Gastrocnemius medialis (tissue), 4 donors: ENCODE results near the gene MPDU1. TPM values are rescaled to one million over a fixed set of nuclear protein-coding genes. Genes with fewer than 3 reads are reported as not detected.

Experiments used
- ATAC-seq, 2 donors: fragments of 150-250 bp; one replicate each; pipeline ENCODE4 v1.9.1; 2016
- DNase-seq, 2 donors: peaks; one replicate each; pipeline ENCODE4 v3.0.0-alpha.2; 2019
- H3K27ac ChIP-seq, 4 donors: fragments of 200-600 bp; sonication (generic); 1 replicate in 1 of 4; 2 replicates in 3 of 4; pipeline ENCODE4 v1.5.1; 2016 to 2018; ENCODE audit warnings: mild to moderate bottlenecking in 2 of 4, moderate library complexity in 1 of 4
- H3K27me3 ChIP-seq, 3 donors: fragments of 200-600 bp; sonication (generic) in 2 of 3; 1 replicate in 1 of 3; 2 replicates in 2 of 3; pipeline versions ENCODE4 v1.5.1 to v1.6.0; 2016 to 2019; ENCODE audit warnings: mild to moderate bottlenecking in 1 of 3, moderate library complexity in 1 of 3
- H3K36me3 ChIP-seq, 2 donors: fragments of 200-600 bp; sonication (generic) in 1 of 2; one replicate each; pipeline ENCODE4 v1.5.1; 2017 to 2018
- H3K4me1 ChIP-seq, 2 donors: fragments of 200-600 bp; sonication (generic) in 1 of 2; one replicate each; pipeline ENCODE4 v1.5.1; 2016 to 2017; ENCODE audit warnings: mild to moderate bottlenecking in 2 of 2
- H3K4me3 ChIP-seq, 4 donors: fragments of 200-600 bp; sonication (generic) in 3 of 4; 1 replicate in 1 of 4; 2 replicates in 3 of 4; pipeline ENCODE4 v1.5.1; 2016 to 2019; ENCODE audit warnings: mild to moderate bottlenecking in 2 of 4
- H3K9me3 ChIP-seq, 3 donors: fragments of 200-600 bp; sonication (generic) in 2 of 3; 1 replicate in 1 of 3; 2 replicates in 2 of 3; pipeline ENCODE4 v1.5.1; 2016 to 2019
- CTCF ChIP-seq, 5 experiments: fragments of 450-650 bp in 3 of 5; fragments of 200-600 bp in 2 of 5; sonication (generic) in 2 of 5; IDR thresholded peaks in 4 of 5; conservative IDR thresholded peaks in 1 of 5; 1 replicate in 4 of 5; 2 replicates in 1 of 5; pipeline ENCODE4 v1.5.1; 2016 to 2019; ENCODE audit warnings: antibody characterized with exemption in 5 of 5, mild to moderate bottlenecking in 3 of 5, moderate library complexity in 3 of 5
- POLR2A ChIP-seq, 2 donors: fragments of 450-650 bp; IDR thresholded peaks; one replicate each; pipeline ENCODE4 v1.6.1; 2017; ENCODE audit warnings: antibody characterized with exemption in 2 of 2, mild to moderate bottlenecking in 2 of 2, moderate library complexity in 2 of 2
- in situ Hi-C, 4 donors: fragments of 200-750 bp; cut with MboI; loops; one replicate each; pipeline versions ENCODE4 v1.15.0 to v1.8.0; 2017; ENCODE audit warnings: low sequenced_read_pairs in 4 of 4
- intact Hi-C: fragments of 100-400 bp; cut with DNase I; formaldehyde crosslinking; loops from one replicate; pipeline ENCODE4 v1.15.1; 2023; ENCODE audit warnings: low total_unique reads
- total RNA-seq, 4 donors: library from RNA; depleted of rRNA; stranded (reverse); fragments of >200 nt; gene quantifications; one replicate each; pipeline versions ENCODE4 v1.1.0 to v1.2.3, GENCODE V29; 2016

MPDU1 gene
- total RNA-seq, 4 donors from 2014 or later = 55.9 to 157 (median 101) TPM

DNA sequence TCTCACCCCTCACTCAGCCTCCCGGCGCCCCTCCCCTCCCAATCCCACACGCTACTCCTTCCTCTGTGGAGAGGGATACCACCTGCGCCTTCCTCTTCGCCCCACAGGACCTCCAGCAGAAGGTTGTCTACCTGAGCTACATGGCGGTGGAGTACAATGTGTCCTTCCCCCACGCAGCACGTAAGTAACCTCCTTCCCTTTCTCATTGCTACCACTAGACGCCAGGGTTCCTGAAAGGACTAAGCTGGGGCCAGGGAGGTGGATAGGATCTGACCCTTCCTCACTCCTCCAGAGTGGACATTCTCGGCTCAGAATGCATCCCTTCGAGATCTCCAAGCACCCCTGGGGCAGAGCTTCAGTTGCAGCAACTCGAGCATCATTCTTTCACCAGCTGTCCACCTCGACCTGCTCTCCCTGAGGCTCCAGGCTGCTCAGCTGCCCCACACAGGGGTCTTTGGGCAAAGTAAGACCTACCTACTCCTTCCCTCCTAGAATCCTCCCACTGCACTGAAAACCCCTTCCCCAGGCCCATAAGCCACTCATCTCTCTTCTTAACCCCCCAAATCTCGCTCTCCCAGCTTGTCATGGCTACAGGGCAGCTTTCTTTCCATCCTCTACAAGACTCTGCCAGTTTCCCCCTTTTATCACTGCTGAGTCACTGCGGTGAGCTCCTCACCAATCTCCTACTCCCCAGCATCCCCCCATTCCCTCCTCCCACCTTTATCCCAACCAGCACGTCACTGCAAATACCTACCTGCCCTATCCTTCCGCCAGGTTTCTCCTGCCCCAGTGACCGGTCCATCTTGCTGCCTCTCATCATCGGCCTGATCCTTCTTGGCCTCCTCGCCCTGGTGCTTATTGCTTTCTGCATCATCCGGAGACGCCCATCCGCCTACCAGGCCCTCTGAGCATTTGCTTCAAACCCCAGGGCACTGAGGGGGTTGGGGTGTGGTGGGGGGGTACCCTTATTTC lies 2.8 kb upstream of the MPDU1 start:
- peak overlapping the region; percentile 98 to 100 (median 99) for H3K27ac ChIP-seq
- TF ChIP-seq CTCF (IDR thresholded peaks at IDR 0.05 in 4 of 5, conservative IDR thresholded peaks at IDR 0.05 in 1 of 5) (no peak), POLR2A (IDR thresholded peaks at IDR 0.05) (no peak)
- DNase-seq (no peak), ATAC-seq (no peak)
- peaks cover 73 to 74% of the 10 kb centered on the region in 2 donors for H3K4me1 ChIP-seq
- no peaks in the 10 kb centered on the region for H3K9me3 ChIP-seq
- intact Hi-C loops = no loop called here
- peak overlapping the region in 2 of 4 donors; percentile 22 to 36 for H3K4me3 ChIP-seq
- in situ Hi-C loops = no loop called here
- peaks cover 0 to 31% of the 10 kb centered on the region in 2 donors for H3K36me3 ChIP-seq
- H3K27me3 ChIP-seq = no peaks in the 10 kb centered on the region

- peak overlapping the region; percentile 98 to 100 (median 99) for H3K27ac ChIP-seq
- ATAC-seq (no peak), DNase-seq (no peak)
- H3K27me3 ChIP-seq = no peaks in the 10 kb centered on the region
- no peak for TF ChIP-seq POLR2A (IDR thresholded peaks at IDR 0.05)
- no peak for TF ChIP-seq CTCF (IDR thresholded peaks at IDR 0.05 in 4 of 5, conservative IDR thresholded peaks at IDR 0.05 in 1 of 5)
- H3K9me3 ChIP-seq = no peaks in the 10 kb centered on the region
- intact Hi-C loops (no loop called here), in situ Hi-C loops (no loop called here)
- H3K36me3 ChIP-seq = peaks cover 0 to 26% of the 10 kb centered on the region in 2 donors
- peak overlapping the region; percentile 67 to 84 (median 68) for H3K4me3 ChIP-seq
- peaks cover 57 to 59% of the 10 kb centered on the region in 2 donors for H3K4me1 ChIP-seq
Observed at GRCh38 chr17:7582396-7583252, 1.0 kb upstream of the MPDU1 start.

DNA sequence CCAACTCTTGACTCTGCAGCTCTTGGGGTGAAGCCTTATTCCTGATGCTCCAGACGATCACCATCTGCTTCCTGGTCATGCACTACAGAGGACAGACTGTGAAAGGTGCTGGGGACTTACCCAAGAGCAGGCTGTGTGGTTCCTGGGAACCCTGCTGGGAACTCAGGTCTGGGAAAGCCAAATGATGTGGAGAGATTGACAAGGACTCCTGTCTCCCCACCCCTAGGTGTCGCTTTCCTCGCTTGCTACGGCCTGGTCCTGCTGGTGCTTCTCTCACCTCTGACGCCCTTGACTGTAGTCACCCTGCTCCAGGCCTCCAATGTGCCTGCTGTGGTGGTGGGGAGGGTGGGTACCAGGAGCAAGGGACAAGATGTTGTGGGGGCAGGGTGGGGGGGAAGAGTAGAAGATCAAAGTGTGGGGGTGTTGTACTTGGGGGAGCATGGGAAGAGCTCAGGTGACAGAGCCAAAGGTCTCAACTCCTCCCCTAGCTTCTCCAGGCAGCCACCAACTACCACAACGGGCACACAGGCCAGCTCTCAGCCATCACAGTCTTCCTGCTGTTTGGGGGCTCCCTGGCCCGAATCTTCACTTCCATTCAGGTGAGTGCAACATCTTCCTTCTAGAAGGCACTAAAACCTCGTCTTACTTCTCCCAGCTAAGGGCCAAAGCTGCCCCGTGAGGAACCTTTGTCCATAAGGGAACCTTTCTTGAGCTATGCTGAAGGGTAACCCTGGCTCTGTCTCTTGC lies 3.2 kb downstream of the MPDU1 start:
- in situ Hi-C loops (no loop called here), intact Hi-C loops (no loop called here)
- TF ChIP-seq CTCF (IDR thresholded peaks at IDR 0.05 in 4 of 5, conservative IDR thresholded peaks at IDR 0.05 in 1 of 5) = peak in 1 of 5 experiments; percentile 13
- no peak for TF ChIP-seq POLR2A (IDR thresholded peaks at IDR 0.05)
- Histone ChIP-seq H3K4me1 (peaks cover 42 to 53% of the 10 kb centered on the region in 2 donors), H3K9me3 (no peaks in the 10 kb centered on the region), H3K36me3 (peaks cover 0 to 32% of the 10 kb centered on the region in 2 donors), H3K27me3 (no peaks in the 10 kb centered on the region), H3K27ac (peak overlapping the region in 3 of 4 donors; percentile 2 to 62 (median 20)), H3K4me3 (no peak overlapping the region)
- ATAC-seq (no peak), DNase-seq (peak in 1 of 2 donors; percentile 52)
